ENCODE measurements around the gene MAP2.
A peak's percentile ranks its signal among the peaks of the same experiment; 100 is the strongest.

MAP2 gene

DNA sequence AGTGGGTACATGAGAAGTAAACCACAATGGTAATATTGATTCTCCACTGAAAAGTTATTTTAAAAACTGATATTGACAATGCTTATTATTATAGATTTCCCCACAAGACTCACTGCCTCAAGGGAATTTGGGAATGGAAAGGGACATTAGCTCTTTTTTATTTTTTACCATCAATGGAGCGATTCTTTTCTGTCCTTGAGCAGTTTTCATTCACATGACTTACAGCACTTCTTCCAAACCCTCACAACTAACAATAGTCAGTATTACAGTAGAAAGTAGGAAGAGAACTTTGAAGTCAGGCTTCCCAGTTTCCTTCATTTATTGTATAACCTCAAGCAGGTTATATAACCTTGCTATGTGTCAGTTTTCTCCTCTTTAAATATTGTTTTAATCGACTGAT, 343.5 kb downstream of the MAP2 start:
- ChIA-PET CTCF (no interaction called here), POLR2A (no interaction called here)
- no peak for DNase-seq (ENCODE audit: extremely low spot score)
- TF ChIP-seq FOXK2 (IDR thresholded peaks at IDR 0.05): no peak
- TF ChIP-seq LEF1 (IDR thresholded peaks at IDR 0.05; ENCODE audit: borderline replicate concordance): no peak
- no peak for TF ChIP-seq ELF4 (IDR thresholded peaks at IDR 0.05)
- TF ChIP-seq SUZ12 (IDR thresholded peaks at IDR 0.05): no peak
- no peak for TF ChIP-seq ZNF384 (IDR thresholded peaks at IDR 0.05)
- TF ChIP-seq FOXM1 (IDR thresholded peaks at IDR 0.05; ENCODE audit: borderline replicate concordance): no peak
- TF ChIP-seq CTBP1 (IDR thresholded peaks at IDR 0.05; ENCODE audit: borderline replicate concordance): no peak
- TF ChIP-seq ARNT (IDR thresholded peaks at IDR 0.05): no peak
- no peak for TF ChIP-seq L3MBTL2 (conservative IDR thresholded peaks at IDR 0.05)

DNA sequence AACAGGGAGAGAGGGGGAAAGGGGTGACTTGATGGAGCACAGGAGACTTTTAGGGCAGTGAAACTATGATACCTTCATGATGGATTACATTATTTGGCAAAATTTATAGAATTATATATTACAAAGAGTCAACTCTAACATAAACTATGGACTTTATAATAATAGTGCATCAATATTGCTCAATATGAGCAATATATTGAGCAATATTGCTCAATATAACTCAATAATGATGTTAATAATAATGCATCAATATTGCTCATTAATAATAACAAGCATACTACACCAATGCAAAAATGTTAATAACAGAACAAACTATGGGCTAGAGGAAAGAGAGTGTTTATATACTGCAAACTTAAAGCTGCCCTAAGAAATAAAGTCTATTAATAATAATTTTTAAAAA, 344.7 kb downstream of the MAP2 start:
- DNase-seq (ENCODE audit: extremely low spot score): no peak
- ChIA-PET POLR2A (no interaction called here), CTCF (interaction anchor here (0.7 kb wide), 1 partner anchor 14 kb away, joined by 3 read pairs; no protein-coding TSS in a partner anchor)
- TF ChIP-seq FOXA1 (IDR thresholded peaks at IDR 0.05) (no peak), BHLHE40 (IDR thresholded peaks at IDR 0.05; ENCODE audit: borderline replicate concordance) (no peak), SP1 (IDR thresholded peaks at IDR 0.05) (no peak), ZNF384 (IDR thresholded peaks at IDR 0.05) (no peak), CTBP1 (IDR thresholded peaks at IDR 0.05; ENCODE audit: borderline replicate concordance) (no peak), LEF1 (IDR thresholded peaks at IDR 0.05; ENCODE audit: borderline replicate concordance) (no peak), FOXM1 (IDR thresholded peaks at IDR 0.05; ENCODE audit: borderline replicate concordance) (no peak), NFRKB (IDR thresholded peaks at IDR 0.05) (no peak), HDGF (IDR thresholded peaks at IDR 0.05; ENCODE audit: borderline replicate concordance) (no peak), FOXK2 (IDR thresholded peaks at IDR 0.05) (no peak)
- TF ChIP-seq, protein P1, sequence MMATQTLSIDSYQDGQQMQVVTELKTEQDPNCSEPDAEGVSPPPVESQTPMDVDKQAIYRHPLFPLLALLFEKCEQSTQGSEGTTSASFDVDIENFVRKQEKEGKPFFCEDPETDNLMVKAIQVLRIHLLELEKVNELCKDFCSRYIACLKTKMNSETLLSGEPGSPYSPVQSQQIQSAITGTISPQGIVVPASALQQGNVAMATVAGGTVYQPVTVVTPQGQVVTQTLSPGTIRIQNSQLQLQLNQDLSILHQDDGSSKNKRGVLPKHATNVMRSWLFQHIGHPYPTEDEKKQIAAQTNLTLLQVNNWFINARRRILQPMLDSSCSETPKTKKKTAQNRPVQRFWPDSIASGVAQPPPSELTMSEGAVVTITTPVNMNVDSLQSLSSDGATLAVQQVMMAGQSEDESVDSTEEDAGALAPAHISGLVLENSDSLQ (IDR thresholded peaks at IDR 0.05): no peak

DNA sequence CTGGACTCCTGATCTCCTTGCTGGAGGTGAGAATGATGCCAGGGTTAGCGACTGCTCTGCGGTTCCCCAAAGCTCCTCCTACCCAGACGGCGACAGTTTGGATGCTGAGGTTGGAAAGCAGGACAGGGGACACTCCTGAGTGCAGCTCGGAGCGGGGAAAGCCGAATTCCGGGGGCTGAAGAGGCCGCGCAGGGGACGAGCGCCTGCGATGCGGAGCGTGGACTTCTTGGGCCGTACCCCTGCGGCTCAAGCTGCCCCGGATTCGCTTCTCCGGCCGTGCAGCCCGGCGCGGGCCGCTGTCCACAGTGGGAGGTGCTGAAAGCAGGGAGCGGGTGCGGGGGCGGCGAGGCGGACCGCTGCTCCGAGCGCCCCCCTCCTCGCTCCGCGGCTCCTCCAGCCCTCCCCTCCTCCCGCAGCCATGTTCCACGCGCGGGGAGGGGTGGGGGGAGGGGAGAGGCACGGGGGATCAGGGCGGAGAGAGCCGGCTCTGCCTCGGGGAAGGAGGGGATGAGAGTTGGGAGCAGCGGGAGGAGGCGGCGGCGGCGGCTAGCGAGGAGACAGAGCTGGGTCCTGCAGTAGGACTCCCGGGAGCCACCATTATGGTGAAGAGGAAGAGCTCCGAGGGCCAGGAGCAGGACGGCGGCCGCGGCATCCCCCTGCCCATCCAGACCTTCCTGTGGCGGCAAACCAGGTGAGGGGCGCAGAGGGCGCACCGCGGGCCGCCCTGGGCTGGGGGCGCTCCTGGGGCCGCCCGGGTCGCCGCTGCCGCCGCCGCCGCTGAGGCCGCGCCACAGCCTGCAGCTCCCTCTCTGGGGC, 347.8 kb downstream of the MAP2 start, which contains the start of gene UNC80:
TSS of gene UNC80 (plus strand) at position 359 of the 816 bp plus-strand sequence. CDS start at position 600, 241 bp downstream.
- POLR2A ChIA-PET: no interaction called here

DNA sequence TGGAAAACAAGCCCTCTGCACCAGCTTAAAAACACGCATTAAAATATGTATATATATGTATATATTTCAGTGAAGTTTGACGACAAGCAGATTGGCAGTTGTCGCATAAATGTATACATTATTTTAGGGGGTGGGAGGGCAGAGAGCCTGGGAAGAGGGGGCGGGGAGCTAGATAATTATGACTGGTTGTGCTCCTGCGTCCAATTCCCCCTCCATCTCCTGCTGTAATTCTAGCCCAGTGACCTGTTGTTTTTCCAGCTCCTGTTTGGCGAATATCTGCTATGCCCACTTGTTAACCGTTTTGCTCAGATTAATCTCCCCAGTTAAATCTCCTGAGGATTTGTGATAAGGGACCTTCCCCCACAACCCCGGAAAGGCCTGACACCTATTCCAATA, 348.4 kb downstream of the MAP2 start:
- POLR2A ChIA-PET: no interaction called here
- TF ChIP-seq SUZ12 (IDR thresholded peaks at IDR 0.05) (no peak), ZNF384 (IDR thresholded peaks at IDR 0.05) (no peak), ELF4 (IDR thresholded peaks at IDR 0.05) (no peak), TARDBP (IDR thresholded peaks at IDR 0.05) (no peak), FOXM1 (IDR thresholded peaks at IDR 0.05; ENCODE audit: borderline replicate concordance) (no peak), HDGF (IDR thresholded peaks at IDR 0.05; ENCODE audit: borderline replicate concordance) (no peak), FOXA1 (IDR thresholded peaks at IDR 0.05) (no peak), SP1 (IDR thresholded peaks at IDR 0.05) (no peak), NFRKB (IDR thresholded peaks at IDR 0.05) (no peak), ARNT (IDR thresholded peaks at IDR 0.05) (no peak), CTBP1 (IDR thresholded peaks at IDR 0.05; ENCODE audit: borderline replicate concordance) (no peak), FOXK2 (IDR thresholded peaks at IDR 0.05) (no peak), L3MBTL2 (conservative IDR thresholded peaks at IDR 0.05) (no peak), BHLHE40 (IDR thresholded peaks at IDR 0.05; ENCODE audit: borderline replicate concordance) (no peak), LEF1 (IDR thresholded peaks at IDR 0.05; ENCODE audit: borderline replicate concordance) (no peak)
- TF ChIP-seq, protein P1 (IDR thresholded peaks at IDR 0.05): no peak
- DNase-seq (ENCODE audit: extremely low spot score): peak; percentile 9
- CTCF ChIA-PET: interaction anchor here (0.6 to 1.0 kb wide), 4 partner anchors 27 to 1381 kb away, joined by 3 to 4 read pairs (median 3); no protein-coding TSS in a partner anchor

More for the DNA sequence above, 347.8 kb downstream of the MAP2 start, which contains the start of gene UNC80:
- DNase-seq (ENCODE audit: extremely low spot score): peak; percentile 80
- CTCF ChIA-PET: interaction anchor here (0.5 to 1.0 kb wide), 4 partner anchors 27 to 1380 kb away, joined by 3 read pairs; no protein-coding TSS in a partner anchor
- TF ChIP-seq FOXA1 (IDR thresholded peaks at IDR 0.05) (no peak), ELF4 (IDR thresholded peaks at IDR 0.05) (no peak), ARNT (IDR thresholded peaks at IDR 0.05) (no peak), SUZ12 (IDR thresholded peaks at IDR 0.05) (no peak), L3MBTL2 (conservative IDR thresholded peaks at IDR 0.05) (no peak), TARDBP (IDR thresholded peaks at IDR 0.05) (no peak), ZNF384 (IDR thresholded peaks at IDR 0.05) (no peak), NFRKB (IDR thresholded peaks at IDR 0.05) (no peak), BHLHE40 (IDR thresholded peaks at IDR 0.05; ENCODE audit: borderline replicate concordance) (no peak), SP1 (IDR thresholded peaks at IDR 0.05) (no peak), LEF1 (IDR thresholded peaks at IDR 0.05; ENCODE audit: borderline replicate concordance) (no peak), FOXK2 (IDR thresholded peaks at IDR 0.05) (no peak), HDGF (IDR thresholded peaks at IDR 0.05; ENCODE audit: borderline replicate concordance) (no peak), FOXM1 (IDR thresholded peaks at IDR 0.05; ENCODE audit: borderline replicate concordance) (no peak), CTBP1 (IDR thresholded peaks at IDR 0.05; ENCODE audit: borderline replicate concordance) (no peak)
- TF ChIP-seq, protein P1 (IDR thresholded peaks at IDR 0.05): no peak

DNA sequence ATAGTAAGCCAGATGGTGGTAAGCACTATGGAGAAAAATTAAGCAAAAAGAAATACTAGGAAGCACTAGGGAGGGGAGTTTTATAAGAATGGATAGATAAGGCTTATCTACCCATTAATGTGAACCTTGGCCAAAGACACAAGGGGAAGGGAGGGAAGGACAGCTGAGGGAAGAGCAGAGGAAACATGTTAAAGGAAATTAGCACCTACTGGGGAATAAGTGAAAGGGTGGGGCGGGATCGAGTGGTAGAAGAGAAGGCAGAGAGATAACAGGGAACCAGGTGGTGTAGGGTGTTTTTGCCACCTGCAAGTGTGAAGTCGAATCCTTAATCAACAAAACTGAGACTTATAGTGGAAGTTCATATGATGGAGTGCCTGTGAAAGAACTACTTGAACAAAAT, 349.5 kb downstream of the MAP2 start:
- POLR2A ChIA-PET: no interaction called here

More for the DNA sequence above, 349.5 kb downstream of the MAP2 start:
- CTCF ChIA-PET: no interaction called here
- DNase-seq (ENCODE audit: extremely low spot score): no peak
- TF ChIP-seq ELF4 (IDR thresholded peaks at IDR 0.05) (no peak), FOXA1 (IDR thresholded peaks at IDR 0.05) (no peak), ZNF384 (IDR thresholded peaks at IDR 0.05) (no peak), NFRKB (IDR thresholded peaks at IDR 0.05) (no peak), CTBP1 (IDR thresholded peaks at IDR 0.05; ENCODE audit: borderline replicate concordance) (no peak), SP1 (IDR thresholded peaks at IDR 0.05) (no peak), HDGF (IDR thresholded peaks at IDR 0.05; ENCODE audit: borderline replicate concordance) (no peak), TARDBP (IDR thresholded peaks at IDR 0.05) (no peak), BHLHE40 (IDR thresholded peaks at IDR 0.05; ENCODE audit: borderline replicate concordance) (no peak), SUZ12 (IDR thresholded peaks at IDR 0.05) (no peak), FOXM1 (IDR thresholded peaks at IDR 0.05; ENCODE audit: borderline replicate concordance) (no peak), LEF1 (IDR thresholded peaks at IDR 0.05; ENCODE audit: borderline replicate concordance) (no peak), ARNT (IDR thresholded peaks at IDR 0.05) (no peak), L3MBTL2 (conservative IDR thresholded peaks at IDR 0.05) (no peak), FOXK2 (IDR thresholded peaks at IDR 0.05) (no peak)
- TF ChIP-seq, protein P1 (IDR thresholded peaks at IDR 0.05): no peak
